Nephron progenitor cell (in vitro differentiated cells): Measurements from ENCODE around the gene RAB40C.
"Not testable (repeated sequence)": the region's sequence is repeated elsewhere in the genome, so short reads cannot be mapped to it uniquely, and the experiment has no call there.

ENCODE experiments used
- DNase-seq: peaks from one replicate; pipeline ENCODE4 v3.0.0; 2021
- H3K27ac Mint-ChIP-seq: 2 replicates; pipeline ENCODE4 v1.8.0; 2021; ENCODE audit warnings: mild to moderate bottlenecking, moderate library complexity, mixed read lengths
- H3K27me3 Mint-ChIP-seq: 2 replicates; pipeline ENCODE4 v1.8.0; 2021; ENCODE audit warnings: mild to moderate bottlenecking, low read depth, mixed read lengths; ENCODE audit not compliant: poor library complexity
- H3K36me3 Mint-ChIP-seq: 2 replicates; pipeline ENCODE4 v1.8.0; 2021; ENCODE audit warnings: low read depth, mixed read lengths
- H3K4me1 Mint-ChIP-seq: 2 replicates; pipeline ENCODE4 v1.8.0; 2021; ENCODE audit warnings: mixed read lengths
- H3K4me3 Mint-ChIP-seq: 2 replicates; pipeline ENCODE4 v1.8.0; 2021; ENCODE audit warnings: mild to moderate bottlenecking, moderate library complexity, mixed read lengths
- H3K9me3 Mint-ChIP-seq: 2 replicates; pipeline ENCODE4 v1.8.0; 2021; ENCODE audit warnings: mild to moderate bottlenecking, moderate library complexity, mixed read lengths
- CTCF ChIP-seq: fragments of 200-600 bp; sonication (generic); IDR thresholded peaks from 2 replicates; pipeline ENCODE4 v1.5.0; 2021; ENCODE audit warnings: antibody characterized with exemption

RAB40C gene

GRCh38 chr16:595094-595528 lies 5.2 kb downstream of the RAB40C start:
- Mint-ChIP-seq H3K4me1 (peaks cover 52% of the 10 kb centered on the region), H3K27me3 (peaks cover 3% of the 10 kb centered on the region), H3K4me3 (no peak overlapping the region), H3K36me3 (peaks cover 35% of the 10 kb centered on the region), H3K27ac (peak overlapping the region; percentile 90), H3K9me3 (no peaks in the 10 kb centered on the region)
- no peak for DNase-seq
- TF ChIP-seq CTCF = no peak

- no peak for TF ChIP-seq CTCF
- H3K4me1 Mint-ChIP-seq = peaks cover 50% of the 10 kb centered on the region
- DNase-seq = no peak
- peaks cover 43% of the 10 kb centered on the region for H3K36me3 Mint-ChIP-seq
- H3K27me3 Mint-ChIP-seq = peaks cover 3% of the 10 kb centered on the region
- no peaks in the 10 kb centered on the region for H3K9me3 Mint-ChIP-seq
- no peak overlapping the region for H3K4me3 Mint-ChIP-seq
- peak overlapping the region; percentile 77 for H3K27ac Mint-ChIP-seq
Measured at GRCh38 chr16:595942-596735, 6.3 kb downstream of the RAB40C start.

GRCh38 chr16:596736-597060 lies 6.8 kb downstream of the RAB40C start:
- H3K27ac Mint-ChIP-seq = no peak overlapping the region
- H3K4me1 Mint-ChIP-seq = peaks cover 47% of the 10 kb centered on the region
- H3K36me3 Mint-ChIP-seq = peaks cover 45% of the 10 kb centered on the region

GRCh38 chr16:597655-598054 lies 7.8 kb downstream of the RAB40C start:
- peaks cover 40% of the 10 kb centered on the region for H3K4me1 Mint-ChIP-seq
- H3K4me3 Mint-ChIP-seq, H3K9me3 Mint-ChIP-seq, H3K27me3 Mint-ChIP-seq, H3K27ac Mint-ChIP-seq, DNase-seq: not testable (repeated sequence)
- peaks cover 47% of the 10 kb centered on the region for H3K36me3 Mint-ChIP-seq

More at GRCh38 chr16:596736-597060, 6.8 kb downstream of the RAB40C start:
- no peak for DNase-seq
- no peak for TF ChIP-seq CTCF
- Mint-ChIP-seq H3K4me3 (no peak overlapping the region), H3K27me3 (peaks cover 3% of the 10 kb centered on the region), H3K9me3 (no peaks in the 10 kb centered on the region)

GRCh38 chr16:598823-599739 lies 9.2 kb downstream of the RAB40C start:
- Mint-ChIP-seq H3K4me1 (peaks cover 35% of the 10 kb centered on the region), H3K9me3 (peaks cover 14% of the 10 kb centered on the region), H3K36me3 (peaks cover 55% of the 10 kb centered on the region), H3K27ac (no peak overlapping the region), H3K27me3 (peaks cover 7% of the 10 kb centered on the region), H3K4me3 (no peak overlapping the region)
- DNase-seq = no peak
- TF ChIP-seq CTCF = no peak

GRCh38 chr16:600781-601180 lies 10.9 kb downstream of the RAB40C start:
- peaks cover 30% of the 10 kb centered on the region for H3K9me3 Mint-ChIP-seq
- peaks cover 72% of the 10 kb centered on the region for H3K36me3 Mint-ChIP-seq
- no peak for DNase-seq
- H3K27me3 Mint-ChIP-seq = peaks cover 4% of the 10 kb centered on the region
- peak overlapping the region; percentile 77 for H3K27ac Mint-ChIP-seq
- H3K4me1 Mint-ChIP-seq = peaks cover 24% of the 10 kb centered on the region
- H3K4me3 Mint-ChIP-seq = no peak overlapping the region
- TF ChIP-seq CTCF = no peak
